ENCODE results near the gene F13B. TPM values are rescaled to one million over a fixed set of nuclear protein-coding genes. Genes with fewer than 3 reads are reported as not detected.
"Not testable (repeated sequence)": the region's sequence is repeated elsewhere in the genome, so short reads cannot be mapped to it uniquely, and the experiment has no call there.

The F13B gene
- total and polyA plus RNA-seq, 12 donors, result not detected

- no peak for DNase-seq
- TF ChIP-seq CTCF (IDR thresholded peaks at IDR 0.05), result no peak
- TF ChIP-seq POLR2A (IDR thresholded peaks at IDR 0.05), result no peak
- no peak overlapping the region for H3K27ac ChIP-seq
- 80 to 91% (median 88%) methylated on average over 3 of the region's 3 CpGs for WGBS, 4 donors
- H3K27me3 ChIP-seq, result no peaks in the 10 kb centered on the region
- no peak overlapping the region for H3K4me3 ChIP-seq
- no peaks in the 10 kb centered on the region for H3K36me3 ChIP-seq (replicated peaks in 1 of 2)
- intact Hi-C loops (cut with DNase I), result no loop called here
- no peaks in the 10 kb centered on the region for H3K4me1 ChIP-seq (replicated peaks in 1 of 2)
- H3K9me3 ChIP-seq (replicated peaks in 1 of 3), result no peaks in the 10 kb centered on the region
These were observed 34.9 kb upstream of the F13B start for GRCh38 chr1:197101978-197102377.

GRCh38 chr1:197100677-197101076 lies 33.6 kb upstream of the F13B start:
- no peaks in the 10 kb centered on the region for H3K27me3 ChIP-seq
- intact Hi-C loops (cut with DNase I), result no loop called here
- no peaks in the 10 kb centered on the region for H3K36me3 ChIP-seq (replicated peaks in 1 of 2)
- no peak for DNase-seq
- TF ChIP-seq POLR2A (IDR thresholded peaks at IDR 0.05), result no peak
- TF ChIP-seq CTCF (IDR thresholded peaks at IDR 0.05), result no peak
- 81 to 92% (median 87%) methylated on average over 3 of the region's 3 CpGs for WGBS, 4 donors
- no peak overlapping the region for H3K4me3 ChIP-seq
- no peaks in the 10 kb centered on the region for H3K9me3 ChIP-seq (replicated peaks in 1 of 3)
- H3K27ac ChIP-seq, result no peak overlapping the region
- H3K4me1 ChIP-seq (replicated peaks in 1 of 2), result no peaks in the 10 kb centered on the region

GRCh38 chr1:197099444-197099843 lies 32.4 kb upstream of the F13B start:
- intact Hi-C loops (cut with DNase I), result no loop called here
- Histone ChIP-seq H3K9me3 (replicated peaks in 1 of 3) (no peaks in the 10 kb centered on the region), H3K4me3 (no peak overlapping the region), H3K27me3 (no peaks in the 10 kb centered on the region), H3K4me1 (replicated peaks in 1 of 2) (no peaks in the 10 kb centered on the region), H3K27ac (no peak overlapping the region), H3K36me3 (replicated peaks in 1 of 2) (no peaks in the 10 kb centered on the region)
- TF ChIP-seq CTCF (IDR thresholded peaks at IDR 0.05), result no peak
- TF ChIP-seq POLR2A (IDR thresholded peaks at IDR 0.05), result no peak
- no peak for DNase-seq

- H3K27me3 ChIP-seq; DNase-seq; intact Hi-C loops (cut with DNase I); H3K27ac ChIP-seq; H3K4me3 ChIP-seq; H3K4me1 ChIP-seq (replicated peaks in 1 of 2); H3K36me3 ChIP-seq (replicated peaks in 1 of 2); H3K9me3 ChIP-seq (replicated peaks in 1 of 3): not testable (repeated sequence)
- WGBS, 4 donors, result 95 to 98% (median 96%) methylated on average over 2 of the region's 2 CpGs
These were observed 29.9 kb upstream of the F13B start for GRCh38 chr1:197096971-197097370.

GRCh38 chr1:197096137-197096536 lies 29.1 kb upstream of the F13B start:
- no peak for TF ChIP-seq POLR2A (IDR thresholded peaks at IDR 0.05)
- no peak for TF ChIP-seq CTCF (IDR thresholded peaks at IDR 0.05)
- Histone ChIP-seq H3K27ac (no peak overlapping the region), H3K36me3 (replicated peaks in 1 of 2) (no peaks in the 10 kb centered on the region), H3K4me1 (replicated peaks in 1 of 2) (no peaks in the 10 kb centered on the region), H3K9me3 (replicated peaks in 1 of 3) (no peaks in the 10 kb centered on the region), H3K4me3 (no peak overlapping the region), H3K27me3 (no peaks in the 10 kb centered on the region)
- intact Hi-C loops (cut with DNase I), result no loop called here
- 94 to 100% (median 97%) methylated on average over 1 of the region's 1 CpG for WGBS, 4 donors
- no peak for DNase-seq
